SK-N-MC (cell line): ENCODE measurements around the gene PRSS53.

ENCODE experiments used
- EZH2 ChIP-seq: fragments of 200-600 bp; sonication (generic); IDR thresholded peaks from one replicate; pipeline ENCODE4 v1.6.1; 2017; ENCODE audit warnings: antibody characterized with exemption
- POLR2AphosphoS5 ChIP-seq: IDR thresholded peaks from 2 replicates; pipeline ENCODE4 v1.6.1; 2012; ENCODE audit warnings: mild to moderate bottlenecking, low read depth, low read length, borderline replicate concordance

GRCh38 chr16:31080756-31081419 lies 7.9 kb downstream of the PRSS53 start:
- no peak for TF ChIP-seq POLR2AphosphoS5
- no peak for TF ChIP-seq EZH2
